Limb (tissue), 2 donors: Measurements from ENCODE around the gene KIAA2012.

Source experiments
- DNase-seq, 2 donors: peaks; one replicate each; pipeline ENCODE4 v3.0.0-alpha.2; 2016; ENCODE audit errors: extremely low spot score in 2 of 2

Gene KIAA2012

GRCh38 chr2:202148515-202149154 is 75.6 kb downstream of the KIAA2012 start:
- no peak for DNase-seq

- DNase-seq = peak in 1 of 2 donors; percentile 60
These were observed 76.2 kb downstream of the KIAA2012 start for GRCh38 chr2:202149155-202149762.

- no peak for DNase-seq
These were observed 76.9 kb downstream of the KIAA2012 start for GRCh38 chr2:202149936-202150335.

GRCh38 chr2:202152104-202152715 is 79.2 kb downstream of the KIAA2012 start:
- no peak for DNase-seq

GRCh38 chr2:202154613-202155012 is 81.6 kb downstream of the KIAA2012 start:
- no peak for DNase-seq

- no peak for DNase-seq
These were observed 84.3 kb downstream of the KIAA2012 start for GRCh38 chr2:202157211-202157990.

- no peak for DNase-seq
These were observed 85.7 kb downstream of the KIAA2012 start for GRCh38 chr2:202158796-202159195.

- no peak for DNase-seq
These were observed 88.2 kb downstream of the KIAA2012 start for GRCh38 chr2:202161151-202161835.

GRCh38 chr2:202164411-202164810 is 91.4 kb downstream of the KIAA2012 start:
- no peak for DNase-seq

GRCh38 chr2:202165208-202165607 is 92.2 kb downstream of the KIAA2012 start:
- no peak for DNase-seq

GRCh38 chr2:202165945-202166344 is 92.9 kb downstream of the KIAA2012 start:
- DNase-seq = no peak

GRCh38 chr2:202169131-202169530 is 96.1 kb downstream of the KIAA2012 start:
- DNase-seq = no peak

- no peak for DNase-seq
These were observed 96.9 kb downstream of the KIAA2012 start for GRCh38 chr2:202169832-202170424.

GRCh38 chr2:202171241-202171825 is 98.3 kb downstream of the KIAA2012 start:
- peak in 1 of 2 donors; percentile 58 for DNase-seq

GRCh38 chr2:202172439-202173211 is 99.6 kb downstream of the KIAA2012 start:
- no peak for DNase-seq

- DNase-seq = peak; percentile 66 to 86
These were observed 105.4 kb downstream of the KIAA2012 start for GRCh38 chr2:202178346-202178958.

GRCh38 chr2:202184557-202184956 is 111.5 kb downstream of the KIAA2012 start:
- DNase-seq = no peak

- DNase-seq = no peak
These were observed 112.1 kb downstream of the KIAA2012 start for GRCh38 chr2:202185156-202185555.

- DNase-seq = no peak
These were observed 113.7 kb downstream of the KIAA2012 start for GRCh38 chr2:202186641-202187202.
